GM12891 (cell line): Measurements from ENCODE around the gene ZNF236.
"Not testable (repeated sequence)": the region's sequence is repeated elsewhere in the genome, so short reads cannot be mapped to it uniquely, and the experiment has no call there.

Source experiments
- DNase-seq: peaks from one replicate; pipeline ENCODE4 v3.0.0; 2011; ENCODE audit warnings: low spot score; ENCODE audit not compliant: insufficient read length
- FAIRE-seq: peaks from 2 replicates; lab custom pipeline; 2011; peaks lifted over from hg19 to GRCh38; lab: Jason Lieb, UNC
- PAX5 ChIP-seq: IDR thresholded peaks from 2 replicates; pipeline ENCODE4 v1.6.1; 2011; ENCODE audit warnings: low read length, moderate library complexity, mild to moderate bottlenecking; ENCODE audit not compliant: insufficient read depth, severe bottlenecking
- POLR2A ChIP-seq: IDR thresholded peaks from 2 replicates; pipeline ENCODE4 v1.6.1; 2011; ENCODE audit warnings: low read depth, low read length, control low read depth
- POLR2AphosphoS5 ChIP-seq: IDR thresholded peaks from 2 replicates; pipeline ENCODE4 v1.6.1; 2011; ENCODE audit warnings: low read depth, low read length, control low read depth
- POU2F2 ChIP-seq: IDR thresholded peaks from 2 replicates; pipeline ENCODE4 v1.6.1; 2011; ENCODE audit warnings: low read depth, mild to moderate bottlenecking, control low read depth, low read length, moderate library complexity
- SPI1 ChIP-seq: IDR thresholded peaks from 2 replicates; pipeline ENCODE4 v1.6.1; 2011; ENCODE audit warnings: low read depth, low read length, control low read depth
- TAF1 ChIP-seq: IDR thresholded peaks from 2 replicates; pipeline ENCODE4 v1.6.1; 2011; ENCODE audit warnings: low read depth, low read length, control low read depth

Gene ZNF236

GRCh38 chr18:76938619-76939018 lies 116.3 kb downstream of the ZNF236 start:
- FAIRE-seq (no peak), DNase-seq (no peak)

DNA sequence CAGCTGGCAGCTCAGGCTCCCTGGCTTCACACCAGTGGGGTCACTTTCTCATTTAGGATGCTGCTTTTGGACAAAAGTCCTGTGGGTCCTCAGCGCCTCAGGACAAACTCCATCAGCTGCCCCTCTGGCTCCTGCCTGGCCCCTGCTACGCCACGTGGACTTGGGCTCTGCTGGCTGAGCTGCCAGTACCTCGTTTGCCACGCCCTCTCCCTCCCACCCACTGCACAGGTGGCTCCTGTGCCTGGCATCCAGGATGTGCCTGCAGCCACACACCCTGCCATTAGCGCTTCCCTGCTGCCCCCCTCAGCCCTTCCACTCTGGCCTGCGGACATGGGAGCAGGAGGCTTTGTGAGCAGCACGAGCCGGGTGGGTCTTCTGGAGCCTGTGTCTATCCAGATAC lies 118.9 kb downstream of the ZNF236 start:
- no peak for DNase-seq

More at GRCh38 chr18:76938619-76939018, 116.3 kb downstream of the ZNF236 start:
- TF ChIP-seq SPI1: no peak
- no peak for TF ChIP-seq POLR2AphosphoS5
- TF ChIP-seq PAX5: no peak
- TF ChIP-seq TAF1: no peak
- no peak for TF ChIP-seq POU2F2
- TF ChIP-seq POLR2A: no peak

GRCh38 chr18:76943542-76944339 lies 121.4 kb downstream of the ZNF236 start:
- DNase-seq: no peak
- no peak for FAIRE-seq
- TF ChIP-seq TAF1 (no peak), SPI1 (no peak), PAX5 (no peak), POLR2AphosphoS5 (no peak), POU2F2 (no peak), POLR2A (no peak)

More for the DNA sequence above, 118.9 kb downstream of the ZNF236 start:
- TF ChIP-seq POLR2AphosphoS5 (no peak), POU2F2 (no peak), PAX5 (no peak), SPI1 (no peak), TAF1 (no peak), POLR2A (no peak)
- no peak for FAIRE-seq

GRCh38 chr18:76944346-76944745 lies 122.0 kb downstream of the ZNF236 start:
- not testable (repeated sequence) for FAIRE-seq, DNase-seq

- DNase-seq (no peak), FAIRE-seq (no peak)
- TF ChIP-seq SPI1: no peak
- no peak for TF ChIP-seq POU2F2
- TF ChIP-seq TAF1: no peak
Measured at GRCh38 chr18:76948345-76948744, 126.0 kb downstream of the ZNF236 start.

DNA sequence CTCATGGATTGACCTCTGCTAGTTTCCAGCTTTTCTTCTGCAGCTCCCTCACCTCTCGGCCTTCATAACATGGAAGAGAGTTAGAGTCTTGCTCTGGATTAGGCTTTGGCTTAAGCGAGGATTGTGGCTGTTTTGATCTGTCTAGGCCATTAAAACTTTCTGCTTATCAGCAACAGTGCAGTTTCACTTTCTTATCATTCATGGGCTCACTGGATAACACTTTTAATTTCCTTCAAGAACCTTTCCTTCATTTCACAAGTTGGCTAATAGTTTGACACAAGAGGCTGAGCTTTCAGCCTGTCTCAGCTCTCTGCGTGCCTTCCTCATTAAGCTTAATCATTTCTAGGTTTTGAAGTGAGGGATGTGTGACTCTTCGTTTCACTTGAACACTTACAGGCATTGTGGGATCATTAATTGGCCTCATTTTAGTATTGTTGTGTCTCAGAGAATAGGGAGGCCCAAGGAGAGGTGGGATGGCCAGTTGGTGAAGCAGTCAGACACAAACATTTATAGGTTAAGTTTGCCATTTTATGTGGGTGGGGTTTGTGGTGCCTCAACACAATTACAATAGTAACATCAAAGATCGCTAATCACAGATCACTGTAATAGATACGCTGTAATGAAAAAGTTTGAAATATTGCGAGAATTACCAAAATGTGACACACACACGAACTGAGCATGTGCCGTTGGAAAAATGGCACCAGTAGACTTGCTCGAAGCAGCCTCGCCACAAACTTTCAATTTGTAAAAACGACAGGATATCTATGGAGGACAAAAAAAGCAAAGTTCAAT lies 129.3 kb downstream of the ZNF236 start:
- no peak for DNase-seq
- peak; percentile 41 for FAIRE-seq
- TF ChIP-seq TAF1 (no peak), SPI1 (no peak), POLR2AphosphoS5 (no peak), PAX5 (no peak), POU2F2 (no peak)

DNA sequence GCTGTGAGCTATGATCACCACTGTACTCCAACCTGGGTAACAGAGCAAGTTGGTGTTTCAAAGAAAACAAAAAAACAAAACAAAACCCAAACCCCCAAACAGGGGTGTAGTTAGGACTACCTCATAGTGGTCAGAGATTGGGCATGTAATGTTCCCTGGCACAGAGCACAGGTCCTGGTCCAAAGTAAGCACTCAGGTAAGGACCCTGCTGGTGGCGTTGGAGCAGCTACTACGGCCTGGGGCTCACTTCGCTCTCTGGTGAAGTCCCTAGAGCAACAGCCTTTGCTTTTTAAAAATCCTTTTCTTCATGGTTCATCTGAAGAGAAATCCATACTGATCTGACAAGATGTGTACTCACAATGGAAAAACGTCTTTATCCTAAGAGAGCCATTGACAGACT lies 130.4 kb downstream of the ZNF236 start:
- DNase-seq: no peak
- TF ChIP-seq PAX5 (no peak), TAF1 (no peak), POLR2A (no peak), POLR2AphosphoS5 (no peak), SPI1 (no peak), POU2F2 (no peak)
- FAIRE-seq: no peak

DNA sequence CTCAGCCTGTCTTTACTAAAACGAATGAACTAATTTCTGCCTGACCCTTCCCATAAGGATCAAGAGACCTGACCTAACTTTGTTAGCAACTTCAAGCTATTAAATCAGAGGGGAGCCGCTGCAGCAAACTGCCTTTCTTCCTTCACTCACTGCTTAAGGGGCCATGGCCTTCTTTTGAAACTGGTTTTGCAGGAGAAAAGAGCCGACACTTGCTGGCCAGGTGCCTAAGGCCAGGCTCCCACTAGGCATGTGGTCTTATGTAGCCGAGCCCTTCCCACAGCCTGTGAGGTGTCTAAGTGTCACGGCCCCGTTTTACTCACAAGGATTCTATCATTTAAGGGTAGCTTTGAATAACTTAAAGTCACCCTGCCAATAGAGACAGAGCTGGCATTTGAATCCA lies 130.8 kb downstream of the ZNF236 start:
- TF ChIP-seq SPI1: no peak
- TF ChIP-seq TAF1: no peak
- no peak for TF ChIP-seq POU2F2
- no peak for TF ChIP-seq POLR2A
- TF ChIP-seq POLR2AphosphoS5: no peak
- no peak for TF ChIP-seq PAX5
- no peak for DNase-seq
- no peak for FAIRE-seq

DNA sequence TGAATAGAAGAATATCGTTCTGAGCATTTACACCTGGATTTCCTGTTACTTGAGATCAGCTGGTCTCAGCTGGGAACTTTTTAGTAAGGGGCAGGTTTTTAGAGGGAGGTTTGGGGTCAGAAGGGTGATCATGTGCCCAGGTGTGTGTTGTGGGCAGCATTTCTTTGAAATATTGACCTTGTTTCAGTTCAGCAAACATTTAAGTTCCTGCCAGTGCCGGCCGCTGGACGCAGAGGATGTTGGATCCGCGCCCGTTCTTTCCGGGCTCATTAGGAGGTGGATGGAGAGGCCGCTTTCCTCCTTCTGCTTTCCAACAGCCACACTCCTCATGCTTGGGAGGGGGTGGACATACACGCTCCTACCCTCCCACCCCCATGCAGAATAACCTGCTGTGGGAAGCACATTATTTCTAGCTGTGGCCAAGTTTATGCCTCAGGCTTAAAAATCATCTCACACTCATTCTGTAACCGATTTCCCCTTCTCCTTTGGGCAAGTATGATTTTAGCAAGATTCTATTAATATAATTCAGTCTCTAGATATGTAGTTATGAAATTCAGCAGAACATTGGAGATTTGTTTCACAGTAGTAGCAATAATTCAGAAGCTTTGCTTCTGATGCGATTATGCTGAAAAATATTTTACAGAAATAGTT lies 131.4 kb downstream of the ZNF236 start:
- FAIRE-seq (no peak), DNase-seq (no peak)
- TF ChIP-seq SPI1 (no peak), POLR2AphosphoS5 (no peak)
